PC-3 (cell line): Measurements from ENCODE around the gene SLC32A1. TPM values are rescaled to one million over a fixed set of nuclear protein-coding genes. Genes with fewer than 3 reads are reported as not detected.

Source experiments
- ATAC-seq: fragments of 200-7000 bp; cut with Tn5 transposase; 2 replicates; pipeline ENCODE4 v1.9.1; 2020; ENCODE audit warnings: mild to moderate bottlenecking, moderate library complexity
- BruUV-seq: library from RNA; stranded (reverse); fragments of 400-500 nt; replicated peaks from 2 replicates; lab custom pipeline; 2021; lab: Mats Ljungman, UMichigan
- CTCF ChIA-PET: fragments of 300-600 bp; sonication (Branson Sonifier 250); formaldehyde crosslinking; loops from one replicate; lab custom pipeline; 2022; ENCODE audit warnings: antibody characterized with exemption; lab: Charles Lee
- POLR2A ChIA-PET: fragments of 300-600 bp; sonication (Branson Sonifier 250); formaldehyde crosslinking; loops from one replicate; lab custom pipeline; 2022; ENCODE audit warnings: antibody characterized with exemption; ENCODE audit not compliant: unreplicated experiment; lab: Charles Lee
- DNase-seq: peaks from one replicate; pipeline ENCODE4 v3.0.0-alpha.2; 2015
- H2AFZ ChIP-seq: fragments of 300-600 bp; sonication (generic); 2 replicates; pipeline ENCODE4 v1.6.0; 2016; ENCODE audit warnings: antibody characterized with exemption, low read length
- H3F3A ChIP-seq: fragments of 300-600 bp; sonication (generic); one replicate; pipeline ENCODE4 v1.6.0; 2017; ENCODE audit warnings: antibody characterized with exemption, low read length, control low read depth, mild to moderate bottlenecking; ENCODE audit not compliant: unreplicated experiment
- H3K27ac ChIP-seq: fragments of 300-600 bp; sonication (generic); 2 replicates; pipeline ENCODE4 v1.5.1; 2016; ENCODE audit warnings: mild to moderate bottlenecking, low read length
- H3K27me3 ChIP-seq: fragments of 300-600 bp; sonication (generic); 2 replicates; pipeline ENCODE4 v1.6.1; 2016; ENCODE audit warnings: low read length, mixed read lengths
- H3K36me3 ChIP-seq: fragments of 300-600 bp; sonication (generic); 2 replicates; pipeline ENCODE4 v1.6.1; 2016; ENCODE audit warnings: low read depth, mixed run types, low read length, mixed read lengths
- H3K4me1 ChIP-seq: fragments of 300-600 bp; sonication (generic); 2 replicates; pipeline ENCODE4 v1.5.1; 2016; ENCODE audit warnings: low read length; ENCODE audit not compliant: insufficient read depth
- H3K4me2 ChIP-seq: fragments of 300-600 bp; sonication (generic); 2 replicates; pipeline ENCODE4 v1.6.0; 2016; ENCODE audit warnings: low read length
- H3K4me3 ChIP-seq: fragments of 300-600 bp; sonication (generic); 2 replicates; pipeline ENCODE4 v1.5.1; 2016; ENCODE audit warnings: mild to moderate bottlenecking, low read length, mixed read lengths
- H3K79me2 ChIP-seq: fragments of 300-600 bp; sonication (generic); 2 replicates; pipeline ENCODE4 v1.6.1; 2017; ENCODE audit warnings: low read length, mixed read lengths
- H3K9ac ChIP-seq: fragments of 300-600 bp; sonication (generic); 2 replicates; pipeline ENCODE4 v1.6.0; 2016; ENCODE audit warnings: mild to moderate bottlenecking, low read length
- H3K9me2 ChIP-seq: fragments of 300-600 bp; sonication (generic); replicated peaks from 2 replicates; pipeline ENCODE4 v1.6.1; 2016; ENCODE audit warnings: mixed run types, low read length, mixed read lengths
- H3K9me3 ChIP-seq: fragments of 300-600 bp; sonication (generic); 2 replicates; pipeline ENCODE4 v1.6.1; 2016; ENCODE audit warnings: low read length, mixed read lengths
- H4K20me1 ChIP-seq: fragments of 300-600 bp; sonication (generic); 2 replicates; pipeline ENCODE4 v1.6.1; 2016; ENCODE audit warnings: low read length, mixed read lengths
- EZH2 ChIP-seq: fragments of 300-600 bp; sonication (generic); IDR thresholded peaks from one replicate; pipeline ENCODE4 v1.6.1; 2017; ENCODE audit warnings: antibody characterized with exemption, mild to moderate bottlenecking, low read length; ENCODE audit not compliant: unreplicated experiment
- EZH2phosphoT487 ChIP-seq: fragments of 300-600 bp; sonication (generic); IDR thresholded peaks from 2 replicates; pipeline ENCODE4 v1.6.1; 2018; ENCODE audit warnings: mild to moderate bottlenecking, antibody characterized with exemption, low read length, borderline replicate concordance
- intact Hi-C: fragments of 100-400 bp; cut with micrococcal nuclease; formaldehyde crosslinking; loops from 2 replicates; pipeline ENCODE4 v1.9.0; 2023
- total RNA-seq: library from RNA; depleted of rRNA; stranded (reverse); fragments of >200 nt; gene quantifications from 2 replicates; pipeline ENCODE4 v1.2.3, GENCODE V29; 2014
- TF ChIP-seq, protein P1 (sequence below): fragments of 300-600 bp; sonication (generic); conservative IDR thresholded peaks from 2 replicates; pipeline ENCODE4 v1.5.1; 2017; ENCODE audit warnings: antibody characterized with exemption, low read depth, mild to moderate bottlenecking, low read length

The SLC32A1 gene
- total RNA-seq, 1 experiment from 2014 or later: not detected

DNA sequence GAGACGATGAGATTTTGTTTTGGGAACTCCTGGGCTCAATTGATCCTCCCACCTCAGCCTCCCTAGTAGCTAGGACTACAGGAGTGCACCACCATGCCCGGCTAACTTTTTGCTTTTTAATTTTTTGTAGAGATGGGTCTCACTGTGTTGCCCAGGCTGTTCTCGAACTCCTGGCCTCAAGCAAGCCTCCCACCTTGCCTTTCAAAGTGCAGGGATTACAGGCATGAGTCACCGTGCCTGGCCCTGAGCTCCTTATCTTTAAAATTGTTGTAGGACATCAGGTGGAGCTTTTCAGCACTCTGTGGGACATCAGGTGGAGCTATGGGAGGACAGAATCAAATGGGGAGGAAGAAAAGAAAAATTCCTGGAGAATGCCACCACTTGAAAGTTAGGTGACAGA, 36.7 kb downstream of the SLC32A1 start:
- ChIA-PET POLR2A (no interaction called here), CTCF (no interaction called here)
- peaks cover 24% of the 10 kb centered on the region for H3K36me3 ChIP-seq
- no peaks in the 10 kb centered on the region for H3K9me2 ChIP-seq
- no peak overlapping the region for H3K4me3 ChIP-seq
- no peak overlapping the region for H3K9ac ChIP-seq
- no peaks in the 10 kb centered on the region for H3K9me3 ChIP-seq
- no peaks in the 10 kb centered on the region for H3F3A ChIP-seq
- no TSS peak for BruUV-seq
- no peak overlapping the region for H3K27ac ChIP-seq
- H4K20me1 ChIP-seq: no peaks in the 10 kb centered on the region
- ATAC-seq (no peak), DNase-seq (no peak)
- intact Hi-C loops: no loop called here
- TF ChIP-seq EZH2phosphoT487 (no peak), EZH2 (no peak)
- TF ChIP-seq, protein P1, sequence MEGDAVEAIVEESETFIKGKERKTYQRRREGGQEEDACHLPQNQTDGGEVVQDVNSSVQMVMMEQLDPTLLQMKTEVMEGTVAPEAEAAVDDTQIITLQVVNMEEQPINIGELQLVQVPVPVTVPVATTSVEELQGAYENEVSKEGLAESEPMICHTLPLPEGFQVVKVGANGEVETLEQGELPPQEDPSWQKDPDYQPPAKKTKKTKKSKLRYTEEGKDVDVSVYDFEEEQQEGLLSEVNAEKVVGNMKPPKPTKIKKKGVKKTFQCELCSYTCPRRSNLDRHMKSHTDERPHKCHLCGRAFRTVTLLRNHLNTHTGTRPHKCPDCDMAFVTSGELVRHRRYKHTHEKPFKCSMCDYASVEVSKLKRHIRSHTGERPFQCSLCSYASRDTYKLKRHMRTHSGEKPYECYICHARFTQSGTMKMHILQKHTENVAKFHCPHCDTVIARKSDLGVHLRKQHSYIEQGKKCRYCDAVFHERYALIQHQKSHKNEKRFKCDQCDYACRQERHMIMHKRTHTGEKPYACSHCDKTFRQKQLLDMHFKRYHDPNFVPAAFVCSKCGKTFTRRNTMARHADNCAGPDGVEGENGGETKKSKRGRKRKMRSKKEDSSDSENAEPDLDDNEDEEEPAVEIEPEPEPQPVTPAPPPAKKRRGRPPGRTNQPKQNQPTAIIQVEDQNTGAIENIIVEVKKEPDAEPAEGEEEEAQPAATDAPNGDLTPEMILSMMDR: no peak
- H3K27me3 ChIP-seq: no peaks in the 10 kb centered on the region
- H2AFZ ChIP-seq: no peak overlapping the region
- no peak overlapping the region for H3K4me2 ChIP-seq
- H3K79me2 ChIP-seq: no peaks in the 10 kb centered on the region
- H3K4me1 ChIP-seq: peaks cover 17% of the 10 kb centered on the region

DNA sequence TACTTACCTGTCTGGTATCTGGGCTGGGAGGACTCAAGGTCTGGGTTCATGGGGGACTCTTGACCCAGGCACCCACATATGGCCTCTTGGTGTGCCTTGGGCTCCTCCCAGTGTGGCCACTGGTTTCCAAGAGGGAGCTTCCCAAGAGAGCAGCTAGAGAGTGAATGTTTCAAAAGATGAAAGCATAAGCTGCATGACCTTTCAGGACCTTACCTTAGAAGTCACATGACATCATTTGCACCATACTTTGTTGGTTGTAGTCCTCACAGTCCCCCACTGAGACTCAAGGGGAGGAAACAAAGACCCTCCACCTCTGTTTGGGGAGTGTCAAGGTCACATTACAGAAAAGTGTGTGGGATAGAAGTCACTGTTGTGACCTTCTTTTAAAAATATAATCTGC, 37.9 kb downstream of the SLC32A1 start:
- H3K9me2 ChIP-seq: no peaks in the 10 kb centered on the region
- ATAC-seq: no peak
- no peak for DNase-seq
- no peak overlapping the region for H3K4me2 ChIP-seq
- no TSS peak for BruUV-seq
- CTCF ChIA-PET: no interaction called here
- intact Hi-C loops: no loop called here
- peaks cover 17% of the 10 kb centered on the region for H3K4me1 ChIP-seq
- no peaks in the 10 kb centered on the region for H3K9me3 ChIP-seq
- no peak overlapping the region for H3K4me3 ChIP-seq
- H3K27ac ChIP-seq: no peak overlapping the region
- POLR2A ChIA-PET: no interaction called here
- no peaks in the 10 kb centered on the region for H3K27me3 ChIP-seq
- H3F3A ChIP-seq: no peaks in the 10 kb centered on the region
- H4K20me1 ChIP-seq: no peaks in the 10 kb centered on the region
- H3K79me2 ChIP-seq: no peaks in the 10 kb centered on the region
- H2AFZ ChIP-seq: no peak overlapping the region
- TF ChIP-seq EZH2phosphoT487 (no peak), EZH2 (no peak)
- TF ChIP-seq, protein P1: no peak
- peaks cover 28% of the 10 kb centered on the region for H3K36me3 ChIP-seq
- H3K9ac ChIP-seq: no peak overlapping the region

DNA sequence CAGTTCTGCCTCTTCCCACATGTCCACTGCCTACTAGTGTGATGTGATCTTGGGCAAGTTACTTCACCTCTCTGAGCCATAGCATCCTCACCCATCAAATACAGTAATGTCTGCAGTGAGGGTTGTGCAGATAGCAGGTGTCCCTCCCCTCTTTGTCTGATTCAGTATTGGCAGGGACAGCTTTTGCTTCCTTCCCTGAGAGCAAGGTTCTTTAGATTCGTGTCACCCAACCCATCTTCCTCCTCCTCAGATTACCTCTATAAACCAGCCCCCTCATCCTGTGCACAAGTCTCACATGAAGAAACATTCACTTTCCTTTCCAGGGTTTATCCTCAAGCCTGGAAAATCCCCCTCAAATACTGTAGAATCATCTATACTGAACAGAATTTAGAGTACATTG, 39.3 kb downstream of the SLC32A1 start:
- TF ChIP-seq EZH2phosphoT487 (no peak), EZH2 (no peak)
- TF ChIP-seq, protein P1: no peak
- Histone ChIP-seq H3K27me3 (no peaks in the 10 kb centered on the region), H3K4me1 (peaks cover 17% of the 10 kb centered on the region), H3K79me2 (no peaks in the 10 kb centered on the region), H3K9ac (no peak overlapping the region), H3K9me2 (no peaks in the 10 kb centered on the region), H4K20me1 (no peaks in the 10 kb centered on the region), H3K4me3 (no peak overlapping the region), H3K9me3 (no peaks in the 10 kb centered on the region), H2AFZ (no peak overlapping the region), H3F3A (no peaks in the 10 kb centered on the region), H3K4me2 (no peak overlapping the region), H3K36me3 (peaks cover 29% of the 10 kb centered on the region), H3K27ac (no peak overlapping the region)
- DNase-seq (no peak), ATAC-seq (no peak)
- POLR2A ChIA-PET: no interaction called here
- no TSS peak for BruUV-seq
- intact Hi-C loops: no loop called here
- CTCF ChIA-PET: no interaction called here
